EL (cell line): ENCODE measurements around the gene BCAS3.

Source experiments
- DNase-seq: peaks from one replicate; pipeline ENCODE4 v3.0.0-alpha.2; 2016

Gene BCAS3

GRCh38 chr17:61331178-61331577 lies 653.5 kb downstream of the BCAS3 start:
- DNase-seq = no peak

DNA sequence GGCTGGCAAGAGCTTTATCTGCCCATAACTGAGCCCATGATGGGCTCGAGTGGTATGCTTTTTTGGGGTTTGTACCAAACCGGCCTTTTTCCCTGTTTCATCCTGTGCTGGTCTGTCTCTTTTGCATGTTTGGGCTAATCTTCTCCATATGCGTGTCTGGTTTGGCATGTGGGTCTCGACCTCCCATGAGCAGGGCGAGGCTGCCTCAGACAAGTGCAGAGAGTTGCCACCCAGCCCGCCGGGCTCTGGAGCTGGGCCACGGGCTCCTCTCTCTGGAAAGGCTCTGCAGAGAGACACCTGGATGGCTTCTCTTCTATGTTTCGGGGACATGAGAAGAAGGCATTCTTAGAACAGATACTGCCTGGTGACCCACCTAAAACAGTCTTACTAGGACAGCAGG lies 654.2 kb downstream of the BCAS3 start:
- no peak for DNase-seq

GRCh38 chr17:61333136-61333535 lies 655.5 kb downstream of the BCAS3 start:
- no peak for DNase-seq

DNA sequence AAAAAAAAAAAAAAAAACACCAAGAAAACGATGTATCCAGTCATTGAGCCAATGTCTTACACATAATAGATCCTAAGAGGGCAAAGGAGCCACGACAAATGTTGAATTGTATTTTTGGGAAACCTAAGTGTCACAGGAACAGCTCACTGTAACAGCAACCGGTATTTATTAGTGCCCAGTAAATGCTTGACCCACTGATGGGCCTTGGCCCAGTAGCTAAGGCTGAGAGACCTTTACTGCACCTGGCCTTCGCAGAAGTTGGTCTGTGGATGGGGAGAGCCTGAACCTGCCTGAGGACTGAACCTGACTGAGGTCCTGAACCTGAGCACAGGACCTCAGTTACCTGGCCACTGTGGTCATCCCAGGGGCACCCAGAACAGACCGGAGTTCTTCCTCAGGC lies 657.0 kb downstream of the BCAS3 start:
- DNase-seq = no peak

DNA sequence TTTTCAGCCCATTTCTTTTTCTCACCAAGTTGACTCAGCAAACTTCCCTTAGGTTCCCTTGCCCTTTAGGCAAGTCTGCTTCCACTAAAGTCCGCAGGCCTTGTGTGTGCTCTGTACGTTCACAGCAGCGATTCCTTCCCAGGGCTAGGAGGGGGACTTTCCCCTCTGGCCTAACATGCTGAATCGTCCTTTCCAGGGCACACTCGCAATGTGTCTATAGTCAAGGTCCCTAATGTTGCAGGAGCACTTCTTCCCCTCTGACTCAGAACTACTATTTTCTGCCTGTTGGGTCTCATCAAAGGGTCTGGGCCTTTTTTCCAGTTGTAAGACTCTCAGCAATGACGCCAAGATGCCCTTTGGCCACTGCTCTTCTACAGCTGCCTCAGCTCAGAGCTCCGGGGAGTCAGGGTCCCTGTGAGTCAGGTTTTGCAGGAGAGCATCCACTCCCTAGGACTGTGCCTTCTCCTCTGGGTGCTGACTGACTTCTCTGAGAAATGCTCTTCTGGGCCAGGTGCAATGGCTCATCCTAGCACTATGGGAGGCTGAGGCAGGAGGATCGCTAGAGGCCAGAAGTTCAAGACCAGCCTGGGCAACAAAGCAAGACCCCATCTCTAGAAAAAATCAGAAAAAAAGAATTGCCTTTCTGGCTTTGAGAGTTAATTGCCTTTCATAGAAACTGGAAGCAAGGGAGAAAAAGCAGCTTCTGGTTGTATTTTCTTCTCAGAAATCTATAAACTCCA lies 657.6 kb downstream of the BCAS3 start:
- DNase-seq = peak; percentile 65

GRCh38 chr17:61335845-61336655 lies 658.4 kb downstream of the BCAS3 start:
- no peak for DNase-seq

DNA sequence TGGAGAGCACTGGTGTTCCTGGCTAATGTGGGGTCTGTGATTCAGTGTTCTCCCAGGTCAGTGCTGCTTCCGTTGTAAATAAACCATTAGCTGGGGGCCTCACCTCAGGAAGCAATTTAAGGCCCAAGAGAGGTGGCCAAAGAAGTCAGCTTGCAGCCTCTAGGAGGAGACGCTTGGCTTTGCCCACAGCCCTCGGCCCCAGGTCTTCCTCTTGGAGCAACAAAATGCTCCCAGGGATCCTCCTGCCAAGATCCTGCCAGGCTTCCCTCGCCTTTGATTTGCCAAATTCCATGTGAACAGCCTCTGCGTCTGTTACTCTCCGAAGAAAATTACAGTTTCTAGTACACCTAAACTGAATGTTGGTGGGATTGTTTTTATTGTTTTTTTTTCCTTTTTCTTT lies 659.6 kb downstream of the BCAS3 start:
- DNase-seq = no peak

- DNase-seq = peak; percentile 96
Observed at GRCh38 chr17:61338000-61338798, 660.5 kb downstream of the BCAS3 start.

DNA sequence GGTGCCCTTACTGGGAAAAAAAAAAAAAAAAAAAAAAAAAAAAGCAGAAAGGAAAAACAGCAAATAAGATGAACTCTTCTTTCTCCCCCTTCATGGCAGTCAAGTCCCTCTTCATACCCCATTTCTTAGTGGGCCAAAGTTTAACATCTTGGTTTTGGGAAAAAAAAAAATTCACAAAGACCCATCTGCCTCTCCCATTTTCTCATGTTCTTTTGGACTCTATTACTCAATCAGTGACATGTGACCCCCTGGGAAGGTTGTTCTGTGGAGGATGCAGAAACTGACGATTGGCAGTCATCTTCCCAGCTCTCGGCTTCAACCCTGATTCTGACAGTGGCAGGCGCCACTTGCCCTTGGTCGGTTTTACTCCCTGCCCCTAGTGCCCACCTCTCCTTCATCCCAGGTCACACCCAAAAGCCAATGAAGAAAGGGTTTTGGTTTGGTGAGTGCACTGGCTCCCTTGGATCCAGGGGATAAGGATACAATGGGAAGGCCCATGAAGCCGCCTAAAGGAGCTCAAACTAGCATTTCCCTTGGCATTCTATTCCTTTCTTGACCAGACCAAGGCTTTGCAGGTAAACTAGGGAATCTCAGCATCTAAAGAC lies 661.3 kb downstream of the BCAS3 start:
- no peak for DNase-seq

GRCh38 chr17:61340431-61341209 lies 663.0 kb downstream of the BCAS3 start:
- DNase-seq = no peak

- no peak for DNase-seq
Observed at GRCh38 chr17:61343576-61343975, 665.9 kb downstream of the BCAS3 start.

GRCh38 chr17:61345061-61345460 lies 667.4 kb downstream of the BCAS3 start:
- no peak for DNase-seq

DNA sequence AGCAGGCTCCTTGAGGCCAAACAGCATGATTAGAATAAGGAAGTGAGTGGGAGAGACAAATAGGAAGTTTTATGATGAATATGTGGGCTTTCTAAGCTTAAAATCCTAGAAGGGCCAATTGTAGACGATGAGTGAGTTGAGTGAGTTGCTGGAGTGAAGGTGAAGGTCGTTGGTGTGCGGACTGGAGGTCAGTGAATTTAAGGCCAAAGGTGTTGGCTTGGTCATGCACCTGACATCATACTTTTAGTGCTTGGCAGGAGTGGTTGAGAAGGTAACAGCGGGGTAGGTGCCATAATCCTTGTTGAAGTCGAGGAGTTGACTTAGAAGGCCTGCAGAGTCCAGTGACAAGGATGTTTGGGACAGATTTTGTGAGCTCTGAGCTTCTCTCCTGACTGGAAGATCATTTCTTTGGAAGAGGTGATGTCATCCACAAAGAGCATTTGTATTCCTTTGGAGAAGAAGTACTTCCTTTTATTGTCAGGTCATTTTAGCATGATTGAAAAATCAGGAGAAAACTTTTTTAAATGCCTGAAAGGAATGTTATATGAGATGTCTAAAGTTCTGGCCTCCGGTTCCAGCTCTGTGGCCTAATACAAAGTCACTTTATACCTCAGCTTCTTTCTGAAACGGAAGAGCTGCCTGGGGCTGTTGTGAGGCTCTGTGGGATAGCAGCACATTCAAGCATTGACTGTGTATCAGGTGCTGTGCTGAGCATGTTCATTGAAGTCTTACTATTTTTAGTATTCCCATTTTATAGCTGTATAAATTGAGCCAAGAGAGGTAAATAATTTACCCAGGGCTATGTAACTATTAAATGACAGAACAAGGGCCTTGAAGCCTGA lies 668.4 kb downstream of the BCAS3 start:
- DNase-seq = no peak

GRCh38 chr17:61349350-61349749 lies 671.7 kb downstream of the BCAS3 start:
- DNase-seq = no peak

DNA sequence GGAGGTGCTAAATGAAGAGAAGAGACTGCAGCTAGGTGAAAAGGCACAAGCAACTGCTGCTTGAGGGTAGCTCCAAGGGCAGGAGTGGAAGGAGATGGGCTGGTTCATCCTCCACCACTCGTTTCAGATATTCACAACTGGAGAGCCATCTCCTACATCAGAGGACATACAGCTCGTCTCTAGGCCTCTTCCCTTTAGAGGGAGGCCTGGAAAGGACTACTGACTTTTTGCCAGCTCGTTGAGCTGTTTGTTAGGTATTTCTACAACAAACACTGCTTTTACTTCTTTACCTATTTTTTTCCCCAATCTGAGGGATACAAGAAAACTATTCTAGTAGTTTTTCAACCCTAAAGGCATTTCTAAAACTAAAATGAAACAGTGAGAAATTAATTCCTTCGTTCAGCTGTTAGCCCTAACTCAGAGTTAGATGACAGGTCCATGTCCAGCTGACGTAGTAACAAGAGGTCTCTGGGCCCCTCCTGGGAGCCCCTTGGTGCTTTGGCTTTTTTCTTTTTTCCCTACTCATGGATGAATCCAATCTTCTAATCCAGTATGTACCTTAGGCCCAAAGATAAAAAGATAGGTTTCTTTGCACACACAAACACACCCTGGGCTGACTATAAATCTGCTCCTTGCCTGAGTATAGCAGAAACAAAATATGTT lies 674.2 kb downstream of the BCAS3 start:
- DNase-seq = no peak

GRCh38 chr17:61352408-61352770 lies 674.7 kb downstream of the BCAS3 start:
- DNase-seq = no peak

DNA sequence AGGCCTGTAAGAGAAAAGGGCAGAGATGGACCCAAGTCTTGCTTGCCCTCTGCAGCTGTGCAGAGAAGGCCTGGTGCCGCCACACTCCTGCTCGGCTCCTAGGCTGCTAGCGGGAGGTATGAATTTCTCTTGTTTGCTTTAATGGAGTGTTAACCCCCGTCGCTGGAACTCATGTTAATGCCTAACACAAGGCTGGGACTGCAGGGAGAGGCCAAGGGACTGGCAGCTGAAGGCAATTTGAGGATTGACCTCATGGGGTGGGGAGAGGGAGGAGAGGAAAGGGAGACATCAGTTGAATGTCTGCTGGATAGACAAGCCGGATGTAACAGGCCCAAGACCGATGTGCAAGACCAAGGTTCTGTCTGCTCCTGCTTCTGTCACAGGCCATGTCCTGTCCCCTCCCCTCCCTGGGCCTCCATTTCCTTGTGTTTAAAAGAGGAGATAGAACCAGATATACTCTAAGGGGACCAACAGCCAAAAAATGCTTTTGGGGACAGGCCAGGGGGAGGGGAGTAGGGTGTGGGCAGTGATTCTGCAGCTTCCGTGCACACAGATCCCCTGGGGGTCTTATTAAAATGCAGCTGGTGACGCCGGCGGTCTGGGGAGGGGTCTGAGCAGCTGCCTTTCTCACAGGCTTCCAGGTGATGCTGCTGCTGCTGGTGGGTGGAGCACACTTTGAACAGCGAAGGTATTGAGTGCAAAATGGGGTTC lies 675.3 kb downstream of the BCAS3 start:
- no peak for DNase-seq

DNA sequence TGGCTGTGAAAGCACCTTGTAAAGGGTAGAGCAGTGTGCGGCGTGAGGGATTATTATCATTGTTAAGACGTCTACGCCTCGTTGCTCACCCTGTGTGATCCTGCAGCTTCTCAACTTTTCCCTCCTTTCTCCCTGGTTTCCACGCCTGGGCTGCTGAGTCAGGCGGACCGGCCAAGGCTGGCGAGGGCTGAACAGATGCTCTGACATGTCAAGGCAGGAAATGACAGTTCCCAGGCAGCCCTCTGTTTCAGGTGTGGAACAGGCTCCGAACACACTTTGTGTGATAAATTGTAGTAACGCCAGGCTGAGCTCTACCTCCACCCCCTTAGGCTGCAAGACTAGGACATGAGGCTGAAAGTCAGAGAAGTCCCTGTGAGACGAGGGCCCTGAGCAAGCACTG lies 676.0 kb downstream of the BCAS3 start:
- no peak for DNase-seq

- no peak for DNase-seq
Observed at GRCh38 chr17:61354895-61355874, 677.5 kb downstream of the BCAS3 start.
